K562 (cell line): ENCODE measurements around the gene TDRD12. TPM values are rescaled to one million over a fixed set of nuclear protein-coding genes. Genes with fewer than 3 reads are reported as not detected.

Source experiments
- polyA plus RNA-seq, 8 experiments: library from polyadenylated mRNA; depleted of rRNA in 4 of 8; stranded (reverse) in 5 of 8; unstranded in 3 of 8; fragments of >200 nt; fragmentation: Nextera tagmentation in 2 of 8; fragmentation: Illumina TruSeq in 1 of 8; extraction: Ambion mirVana in 2 of 8; extraction: Trizol in 1 of 8; gene quantifications; 2 replicates each; pipeline versions ENCODE4 v1.2.1 to v1.2.3, GENCODE V29; 2011 to 2014; ENCODE audit warnings: inconsistent platforms in 1 of 8, missing spikeins in 1 of 8
- total RNA-seq, 7 experiments: library from RNA; depleted of rRNA in 6 of 7; stranded (reverse); fragments of >200 nt in 6 of 7; fragmentation: Illumina TruSeq in 2 of 7; extraction: Trizol in 2 of 7; gene quantifications; 2 replicates each; pipeline versions ENCODE4 v1.2.1 to v1.2.3, GENCODE V29; 2011 to 2021; ENCODE audit warnings: low replicate concordance in 1 of 7
- TF ChIP-seq, protein P1 (sequence below), 2 experiments: IDR thresholded peaks; 2 replicates each; pipeline ENCODE4 v1.6.1; 2012; ENCODE audit warnings: improper control_type of control experiment in 2 of 2, low read depth in 2 of 2, low read length in 2 of 2, borderline replicate concordance in 1 of 2
- TF ChIP-seq, protein P2 (sequence below): fragments of 450-650 bp; IDR thresholded peaks from 2 replicates; pipeline ENCODE4 v1.6.1; 2016; ENCODE audit warnings: mild to moderate bottlenecking, moderate library complexity

Gene TDRD12
- total and polyA plus RNA-seq, 9 of the 15 experiments (the other 6 are each of a cell fraction or from before 2014, with no cell fraction given), result 0.03 TPM; not detected in 8

DNA sequence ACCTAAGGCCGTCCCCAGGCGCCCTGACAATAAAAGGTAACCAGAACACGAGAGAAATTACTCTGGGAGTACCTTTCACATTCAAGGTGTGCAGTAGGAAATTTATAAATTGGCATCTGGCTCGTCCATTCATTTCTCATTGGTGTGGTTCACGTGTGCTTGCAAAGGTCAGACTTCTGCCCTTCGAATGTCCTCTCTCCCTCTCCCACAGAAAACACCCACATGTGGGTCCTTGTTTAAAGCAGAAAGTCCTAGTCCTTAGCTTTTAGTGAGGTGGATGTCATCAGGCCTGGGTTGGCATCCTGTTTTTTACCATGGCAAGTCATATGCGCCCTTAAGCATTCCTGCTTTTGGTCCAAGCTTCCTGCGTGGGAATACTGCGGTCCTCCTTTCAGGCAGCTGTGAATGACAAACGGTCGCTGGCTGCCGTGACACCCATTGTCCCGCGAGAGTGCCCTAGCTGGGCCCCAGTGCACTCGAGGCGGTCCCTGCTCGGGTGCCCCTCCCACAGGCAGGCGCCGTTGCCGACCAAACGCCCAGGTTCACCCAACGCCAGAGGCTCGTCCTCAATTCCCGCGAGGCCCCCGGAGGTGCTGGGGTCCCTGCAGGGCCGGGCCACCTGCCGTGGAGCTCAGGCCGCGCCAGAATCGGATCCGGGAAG, 28.1 kb upstream of the TDRD12 start, which contains the start of gene NUDT19 (continued):
- TF ChIP-seq, protein P1, sequence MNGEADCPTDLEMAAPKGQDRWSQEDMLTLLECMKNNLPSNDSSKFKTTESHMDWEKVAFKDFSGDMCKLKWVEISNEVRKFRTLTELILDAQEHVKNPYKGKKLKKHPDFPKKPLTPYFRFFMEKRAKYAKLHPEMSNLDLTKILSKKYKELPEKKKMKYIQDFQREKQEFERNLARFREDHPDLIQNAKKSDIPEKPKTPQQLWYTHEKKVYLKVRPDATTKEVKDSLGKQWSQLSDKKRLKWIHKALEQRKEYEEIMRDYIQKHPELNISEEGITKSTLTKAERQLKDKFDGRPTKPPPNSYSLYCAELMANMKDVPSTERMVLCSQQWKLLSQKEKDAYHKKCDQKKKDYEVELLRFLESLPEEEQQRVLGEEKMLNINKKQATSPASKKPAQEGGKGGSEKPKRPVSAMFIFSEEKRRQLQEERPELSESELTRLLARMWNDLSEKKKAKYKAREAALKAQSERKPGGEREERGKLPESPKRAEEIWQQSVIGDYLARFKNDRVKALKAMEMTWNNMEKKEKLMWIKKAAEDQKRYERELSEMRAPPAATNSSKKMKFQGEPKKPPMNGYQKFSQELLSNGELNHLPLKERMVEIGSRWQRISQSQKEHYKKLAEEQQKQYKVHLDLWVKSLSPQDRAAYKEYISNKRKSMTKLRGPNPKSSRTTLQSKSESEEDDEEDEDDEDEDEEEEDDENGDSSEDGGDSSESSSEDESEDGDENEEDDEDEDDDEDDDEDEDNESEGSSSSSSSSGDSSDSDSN (IDR thresholded peaks at IDR 0.05; ENCODE audit: borderline replicate concordance in 1 of 2, low read depth in 2 of 2, low read length in 2 of 2), result no peak
- TF ChIP-seq, protein P2, sequence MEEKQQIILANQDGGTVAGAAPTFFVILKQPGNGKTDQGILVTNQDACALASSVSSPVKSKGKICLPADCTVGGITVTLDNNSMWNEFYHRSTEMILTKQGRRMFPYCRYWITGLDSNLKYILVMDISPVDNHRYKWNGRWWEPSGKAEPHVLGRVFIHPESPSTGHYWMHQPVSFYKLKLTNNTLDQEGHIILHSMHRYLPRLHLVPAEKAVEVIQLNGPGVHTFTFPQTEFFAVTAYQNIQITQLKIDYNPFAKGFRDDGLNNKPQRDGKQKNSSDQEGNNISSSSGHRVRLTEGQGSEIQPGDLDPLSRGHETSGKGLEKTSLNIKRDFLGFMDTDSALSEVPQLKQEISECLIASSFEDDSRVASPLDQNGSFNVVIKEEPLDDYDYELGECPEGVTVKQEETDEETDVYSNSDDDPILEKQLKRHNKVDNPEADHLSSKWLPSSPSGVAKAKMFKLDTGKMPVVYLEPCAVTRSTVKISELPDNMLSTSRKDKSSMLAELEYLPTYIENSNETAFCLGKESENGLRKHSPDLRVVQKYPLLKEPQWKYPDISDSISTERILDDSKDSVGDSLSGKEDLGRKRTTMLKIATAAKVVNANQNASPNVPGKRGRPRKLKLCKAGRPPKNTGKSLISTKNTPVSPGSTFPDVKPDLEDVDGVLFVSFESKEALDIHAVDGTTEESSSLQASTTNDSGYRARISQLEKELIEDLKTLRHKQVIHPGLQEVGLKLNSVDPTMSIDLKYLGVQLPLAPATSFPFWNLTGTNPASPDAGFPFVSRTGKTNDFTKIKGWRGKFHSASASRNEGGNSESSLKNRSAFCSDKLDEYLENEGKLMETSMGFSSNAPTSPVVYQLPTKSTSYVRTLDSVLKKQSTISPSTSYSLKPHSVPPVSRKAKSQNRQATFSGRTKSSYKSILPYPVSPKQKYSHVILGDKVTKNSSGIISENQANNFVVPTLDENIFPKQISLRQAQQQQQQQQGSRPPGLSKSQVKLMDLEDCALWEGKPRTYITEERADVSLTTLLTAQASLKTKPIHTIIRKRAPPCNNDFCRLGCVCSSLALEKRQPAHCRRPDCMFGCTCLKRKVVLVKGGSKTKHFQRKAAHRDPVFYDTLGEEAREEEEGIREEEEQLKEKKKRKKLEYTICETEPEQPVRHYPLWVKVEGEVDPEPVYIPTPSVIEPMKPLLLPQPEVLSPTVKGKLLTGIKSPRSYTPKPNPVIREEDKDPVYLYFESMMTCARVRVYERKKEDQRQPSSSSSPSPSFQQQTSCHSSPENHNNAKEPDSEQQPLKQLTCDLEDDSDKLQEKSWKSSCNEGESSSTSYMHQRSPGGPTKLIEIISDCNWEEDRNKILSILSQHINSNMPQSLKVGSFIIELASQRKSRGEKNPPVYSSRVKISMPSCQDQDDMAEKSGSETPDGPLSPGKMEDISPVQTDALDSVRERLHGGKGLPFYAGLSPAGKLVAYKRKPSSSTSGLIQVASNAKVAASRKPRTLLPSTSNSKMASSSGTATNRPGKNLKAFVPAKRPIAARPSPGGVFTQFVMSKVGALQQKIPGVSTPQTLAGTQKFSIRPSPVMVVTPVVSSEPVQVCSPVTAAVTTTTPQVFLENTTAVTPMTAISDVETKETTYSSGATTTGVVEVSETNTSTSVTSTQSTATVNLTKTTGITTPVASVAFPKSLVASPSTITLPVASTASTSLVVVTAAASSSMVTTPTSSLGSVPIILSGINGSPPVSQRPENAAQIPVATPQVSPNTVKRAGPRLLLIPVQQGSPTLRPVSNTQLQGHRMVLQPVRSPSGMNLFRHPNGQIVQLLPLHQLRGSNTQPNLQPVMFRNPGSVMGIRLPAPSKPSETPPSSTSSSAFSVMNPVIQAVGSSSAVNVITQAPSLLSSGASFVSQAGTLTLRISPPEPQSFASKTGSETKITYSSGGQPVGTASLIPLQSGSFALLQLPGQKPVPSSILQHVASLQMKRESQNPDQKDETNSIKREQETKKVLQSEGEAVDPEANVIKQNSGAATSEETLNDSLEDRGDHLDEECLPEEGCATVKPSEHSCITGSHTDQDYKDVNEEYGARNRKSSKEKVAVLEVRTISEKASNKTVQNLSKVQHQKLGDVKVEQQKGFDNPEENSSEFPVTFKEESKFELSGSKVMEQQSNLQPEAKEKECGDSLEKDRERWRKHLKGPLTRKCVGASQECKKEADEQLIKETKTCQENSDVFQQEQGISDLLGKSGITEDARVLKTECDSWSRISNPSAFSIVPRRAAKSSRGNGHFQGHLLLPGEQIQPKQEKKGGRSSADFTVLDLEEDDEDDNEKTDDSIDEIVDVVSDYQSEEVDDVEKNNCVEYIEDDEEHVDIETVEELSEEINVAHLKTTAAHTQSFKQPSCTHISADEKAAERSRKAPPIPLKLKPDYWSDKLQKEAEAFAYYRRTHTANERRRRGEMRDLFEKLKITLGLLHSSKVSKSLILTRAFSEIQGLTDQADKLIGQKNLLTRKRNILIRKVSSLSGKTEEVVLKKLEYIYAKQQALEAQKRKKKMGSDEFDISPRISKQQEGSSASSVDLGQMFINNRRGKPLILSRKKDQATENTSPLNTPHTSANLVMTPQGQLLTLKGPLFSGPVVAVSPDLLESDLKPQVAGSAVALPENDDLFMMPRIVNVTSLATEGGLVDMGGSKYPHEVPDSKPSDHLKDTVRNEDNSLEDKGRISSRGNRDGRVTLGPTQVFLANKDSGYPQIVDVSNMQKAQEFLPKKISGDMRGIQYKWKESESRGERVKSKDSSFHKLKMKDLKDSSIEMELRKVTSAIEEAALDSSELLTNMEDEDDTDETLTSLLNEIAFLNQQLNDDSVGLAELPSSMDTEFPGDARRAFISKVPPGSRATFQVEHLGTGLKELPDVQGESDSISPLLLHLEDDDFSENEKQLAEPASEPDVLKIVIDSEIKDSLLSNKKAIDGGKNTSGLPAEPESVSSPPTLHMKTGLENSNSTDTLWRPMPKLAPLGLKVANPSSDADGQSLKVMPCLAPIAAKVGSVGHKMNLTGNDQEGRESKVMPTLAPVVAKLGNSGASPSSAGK, result peak; percentile 76
